Vagina (tissue), 2 donors: ENCODE results near the gene SUMF2. TPM values are rescaled to one million over a fixed set of nuclear protein-coding genes. Genes with fewer than 3 reads are reported as not detected.

Experiments used
- DNase-seq, 2 donors: peaks; one replicate each; pipeline ENCODE4 v3.0.0-alpha.2; 2017; ENCODE audit errors: extremely low spot score in 2 of 2
- H3K27ac ChIP-seq: fragments of 200-600 bp; sonication (generic); one replicate; pipeline ENCODE4 v1.5.1; 2019
- H3K27me3 ChIP-seq: fragments of 200-600 bp; sonication (generic); one replicate; pipeline ENCODE4 v1.5.1; 2019
- H3K36me3 ChIP-seq, 2 donors: fragments of 200-600 bp; sonication (generic); one replicate each; pipeline ENCODE4 v1.5.1; 2017 to 2019
- H3K4me1 ChIP-seq: fragments of 200-600 bp; sonication (generic); one replicate; pipeline ENCODE4 v1.5.1; 2019
- H3K4me3 ChIP-seq, 2 donors: fragments of 200-600 bp; sonication (generic); 1 replicate in 1 of 2; 2 replicates in 1 of 2; pipeline ENCODE4 v1.5.1; 2016 to 2019
- H3K9me3 ChIP-seq: fragments of 200-600 bp; sonication (generic); one replicate; pipeline ENCODE4 v1.5.1; 2019
- POLR2A ChIP-seq, 2 donors: fragments of 450-650 bp; IDR thresholded peaks; one replicate each; pipeline ENCODE4 v1.6.1; 2017; ENCODE audit warnings: antibody characterized with exemption in 2 of 2, mild to moderate bottlenecking in 2 of 2, moderate library complexity in 2 of 2
- POLR2AphosphoS5 ChIP-seq, 2 donors: sonication (generic); formaldehyde crosslinking; IDR thresholded peaks; one replicate each; pipeline ENCODE4 v1.9.0; 2017; ENCODE audit warnings: antibody characterized with exemption in 2 of 2, mild to moderate bottlenecking in 2 of 2, low read depth in 1 of 2; ENCODE audit not compliant: insufficient read depth in 1 of 2
- intact Hi-C: fragments of 100-400 bp; cut with DNase I; formaldehyde crosslinking; loops from one replicate; pipeline ENCODE4 v1.15.1; 2023
- small RNA-seq: library from RNA; depleted of rRNA; stranded (forward); fragments of <200 nt; gene quantifications from one replicate; pipeline ENCODE3, GENCODE V24; 2016
- total RNA-seq: library from RNA; depleted of rRNA; stranded (reverse); fragments of >200 nt; gene quantifications from one replicate; pipeline ENCODE4 v1.2.3, GENCODE V29; 2016
- TF ChIP-seq, protein P1 (sequence below), 3 experiments: fragments of 450-650 bp in 2 of 3; fragments of 200-600 bp in 1 of 3; sonication (generic) in 1 of 3; IDR thresholded peaks; one replicate each; pipeline ENCODE4 v1.5.1; 2017 to 2019; ENCODE audit warnings: antibody characterized with exemption in 3 of 3, mild to moderate bottlenecking in 2 of 3, moderate library complexity in 2 of 3

Gene SUMF2
- total RNA-seq, 1 donor from 2014 or later = 88.4 TPM

DNA sequence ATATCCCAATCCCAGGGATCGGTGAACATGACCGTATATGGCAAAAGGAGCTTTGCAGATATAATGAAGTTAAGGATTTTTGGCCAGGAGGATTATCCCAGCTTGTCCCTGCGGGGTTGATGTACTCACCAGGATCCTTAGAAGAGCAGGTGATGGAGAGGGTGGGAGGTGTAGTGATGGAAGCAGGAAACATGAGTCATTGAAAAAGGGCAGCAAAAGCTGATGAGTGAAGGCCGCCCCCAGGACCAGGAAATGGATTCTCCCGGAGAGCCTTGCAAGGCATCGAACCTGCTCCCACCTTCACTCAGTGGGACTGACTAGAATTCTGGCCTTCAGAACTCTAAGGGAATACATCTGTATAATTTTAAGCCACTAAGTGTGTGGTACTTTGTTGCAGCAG is 57.4 kb downstream of the SUMF2 start:
- no peak for DNase-seq
- Histone ChIP-seq H3K27ac (no peak overlapping the region), H3K4me1 (no peaks in the 10 kb centered on the region), H3K27me3 (no peaks in the 10 kb centered on the region), H3K36me3 (no peaks in the 10 kb centered on the region), H3K4me3 (no peak overlapping the region), H3K9me3 (no peaks in the 10 kb centered on the region)
- intact Hi-C loops = no loop called here
- TF ChIP-seq POLR2A (IDR thresholded peaks at IDR 0.05) = no peak

GRCh38 chr7:56124981-56125380 is 60.9 kb downstream of the SUMF2 start:
- Histone ChIP-seq H3K36me3 (no peaks in the 10 kb centered on the region), H3K27ac (no peak overlapping the region), H3K27me3 (no peaks in the 10 kb centered on the region), H3K4me3 (no peak overlapping the region), H3K9me3 (no peaks in the 10 kb centered on the region), H3K4me1 (no peaks in the 10 kb centered on the region)
- TF ChIP-seq POLR2A (IDR thresholded peaks at IDR 0.05) (no peak), POLR2AphosphoS5 (IDR thresholded peaks at IDR 0.05; ENCODE audit: insufficient read depth in 1 of 2, low read depth in 1 of 2) (no peak)
- TF ChIP-seq, protein P1, sequence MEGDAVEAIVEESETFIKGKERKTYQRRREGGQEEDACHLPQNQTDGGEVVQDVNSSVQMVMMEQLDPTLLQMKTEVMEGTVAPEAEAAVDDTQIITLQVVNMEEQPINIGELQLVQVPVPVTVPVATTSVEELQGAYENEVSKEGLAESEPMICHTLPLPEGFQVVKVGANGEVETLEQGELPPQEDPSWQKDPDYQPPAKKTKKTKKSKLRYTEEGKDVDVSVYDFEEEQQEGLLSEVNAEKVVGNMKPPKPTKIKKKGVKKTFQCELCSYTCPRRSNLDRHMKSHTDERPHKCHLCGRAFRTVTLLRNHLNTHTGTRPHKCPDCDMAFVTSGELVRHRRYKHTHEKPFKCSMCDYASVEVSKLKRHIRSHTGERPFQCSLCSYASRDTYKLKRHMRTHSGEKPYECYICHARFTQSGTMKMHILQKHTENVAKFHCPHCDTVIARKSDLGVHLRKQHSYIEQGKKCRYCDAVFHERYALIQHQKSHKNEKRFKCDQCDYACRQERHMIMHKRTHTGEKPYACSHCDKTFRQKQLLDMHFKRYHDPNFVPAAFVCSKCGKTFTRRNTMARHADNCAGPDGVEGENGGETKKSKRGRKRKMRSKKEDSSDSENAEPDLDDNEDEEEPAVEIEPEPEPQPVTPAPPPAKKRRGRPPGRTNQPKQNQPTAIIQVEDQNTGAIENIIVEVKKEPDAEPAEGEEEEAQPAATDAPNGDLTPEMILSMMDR (IDR thresholded peaks at IDR 0.05) = no peak
- no peak for DNase-seq
- intact Hi-C loops = no loop called here

GRCh38 chr7:56125831-56126230 is 61.7 kb downstream of the SUMF2 start:
- Histone ChIP-seq H3K4me3 (no peak overlapping the region), H3K27me3 (no peaks in the 10 kb centered on the region), H3K27ac (no peak overlapping the region), H3K9me3 (no peaks in the 10 kb centered on the region), H3K36me3 (no peaks in the 10 kb centered on the region), H3K4me1 (no peaks in the 10 kb centered on the region)
- no peak for DNase-seq
- TF ChIP-seq POLR2A (IDR thresholded peaks at IDR 0.05) (no peak), POLR2AphosphoS5 (IDR thresholded peaks at IDR 0.05; ENCODE audit: insufficient read depth in 1 of 2, low read depth in 1 of 2) (no peak)
- TF ChIP-seq, protein P1 (IDR thresholded peaks at IDR 0.05) = no peak
- intact Hi-C loops = no loop called here

- Histone ChIP-seq H3K9me3 (no peaks in the 10 kb centered on the region), H3K27ac (no peak overlapping the region), H3K4me1 (no peaks in the 10 kb centered on the region), H3K27me3 (no peaks in the 10 kb centered on the region), H3K4me3 (no peak overlapping the region), H3K36me3 (no peaks in the 10 kb centered on the region)
- TF ChIP-seq POLR2A (IDR thresholded peaks at IDR 0.05) (no peak), POLR2AphosphoS5 (IDR thresholded peaks at IDR 0.05; ENCODE audit: insufficient read depth in 1 of 2, low read depth in 1 of 2) (no peak)
- TF ChIP-seq, protein P1 (IDR thresholded peaks at IDR 0.05) = no peak
- no peak for DNase-seq
- intact Hi-C loops = no loop called here
Observed at GRCh38 chr7:56127241-56127975, 63.3 kb downstream of the SUMF2 start.

Small RNAs within 50 kb of the gene (small RNA-seq; reads per million reads assigned to genes)
- gene SNORA15 = not detected
- not detected for gene SNORA22B

Other genes starting within 250 kb of the SUMF2 start
- not detected for gene SEPTIN14, start 201.5 kb upstream of the SUMF2 start, total RNA-seq
- gene ZNF713, start 176.8 kb upstream of the SUMF2 start, total RNA-seq = 2.2 TPM
- 5.6 TPM for gene MRPS17, start 112.4 kb upstream of the SUMF2 start, total RNA-seq
- gene NIPSNAP2, start 99.7 kb upstream of the SUMF2 start, total RNA-seq = 72.2 TPM
- gene PSPH, start 12.8 kb upstream of the SUMF2 start, total RNA-seq = 13.3 TPM
- gene CCT6A, start 12.5 kb upstream of the SUMF2 start, total RNA-seq = 82.0 TPM
- gene PHKG1, start 28.7 kb downstream of the SUMF2 start, total RNA-seq = not detected
- 306 TPM for gene CHCHD2, start 42.2 kb downstream of the SUMF2 start, total RNA-seq
- gene NUPR2, start 52.1 kb downstream of the SUMF2 start, total RNA-seq = not detected